WTC11 (cell line): ENCODE measurements around the gene NAA25. TPM values are rescaled to one million over a fixed set of nuclear protein-coding genes. Genes with fewer than 3 reads are reported as not detected.
"Not testable (repeated sequence)": the region's sequence is repeated elsewhere in the genome, so short reads cannot be mapped to it uniquely, and the experiment has no call there.

Experiments
- ATAC-seq: fragments of 200-7000 bp; cut with Tn5 transposase; 2 replicates; pipeline ENCODE4 v1.10.0; 2021; ENCODE audit warnings: mild to moderate bottlenecking, moderate library complexity
- CTCF ChIA-PET: fragments of 300-600 bp; sonication (Branson Sonifier 250); formaldehyde crosslinking; loops from one replicate; lab custom pipeline; 2021; ENCODE audit warnings: antibody characterized with exemption; lab: Charles Lee
- POLR2A ChIA-PET: fragments of 350-600 bp; sonication (Branson Sonifier 250); formaldehyde crosslinking; loops from one replicate; lab custom pipeline; 2021; ENCODE audit warnings: antibody characterized with exemption; lab: Charles Lee
- DNase-seq: peaks from one replicate; pipeline ENCODE4 v3.0.0; 2021; ENCODE audit warnings: low spot score
- H3K27ac Mint-ChIP-seq: 2 replicates; pipeline ENCODE4 v1.8.0; 2021; ENCODE audit warnings: mixed read lengths
- H3K27me3 Mint-ChIP-seq: 2 replicates; pipeline ENCODE4 v1.8.0; 2021; ENCODE audit warnings: low read depth, mild to moderate bottlenecking, moderate library complexity, mixed read lengths
- H3K36me3 Mint-ChIP-seq: 2 replicates; pipeline ENCODE4 v1.8.0; 2021; ENCODE audit warnings: mixed read lengths
- H3K4me1 Mint-ChIP-seq: 2 replicates; pipeline ENCODE4 v1.8.0; 2022; ENCODE audit warnings: mixed read lengths
- H3K4me3 Mint-ChIP-seq: 2 replicates; pipeline ENCODE4 v1.8.0; 2021; ENCODE audit warnings: mild to moderate bottlenecking, moderate library complexity, mixed read lengths
- H3K9me3 Mint-ChIP-seq: 2 replicates; pipeline ENCODE4 v1.8.0; 2021; ENCODE audit warnings: mixed read lengths
- ATF1 ChIP-seq: sonication (generic); formaldehyde crosslinking; IDR thresholded peaks from 2 replicates; pipeline ENCODE4 v1.8.1; 2023; ENCODE audit warnings: mild to moderate bottlenecking, moderate library complexity, missing genetic modification reagents
- ATF6 ChIP-seq: sonication (generic); formaldehyde crosslinking; IDR thresholded peaks from 2 replicates; pipeline ENCODE4 v1.8.1; 2023; ENCODE audit warnings: mild to moderate bottlenecking, missing genetic modification reagents
- EMX1 ChIP-seq: fragments of 250-450 bp; sonication (Bioruptor Pico); IDR thresholded peaks from 2 replicates; pipeline ENCODE4 v1.8.0; 2021; ENCODE audit warnings: mild to moderate bottlenecking
- HMGA2 ChIP-seq: fragments of 250-450 bp; sonication (Bioruptor Pico); IDR thresholded peaks from 2 replicates; pipeline ENCODE4 v1.4.0; 2021; ENCODE audit warnings: mild to moderate bottlenecking, moderate library complexity
- IRF1 ChIP-seq: sonication (generic); formaldehyde crosslinking; IDR thresholded peaks from 2 replicates; pipeline ENCODE4 v1.8.0; 2023; ENCODE audit warnings: missing genetic modification reagents
- IRF2 ChIP-seq: sonication (generic); formaldehyde crosslinking; IDR thresholded peaks from 2 replicates; pipeline ENCODE4 v1.8.0; 2022; ENCODE audit warnings: low read depth, missing genetic modification reagents, borderline replicate concordance
- MAX ChIP-seq: sonication (generic); formaldehyde crosslinking; IDR thresholded peaks from 2 replicates; pipeline ENCODE4 v1.8.0; 2022; ENCODE audit warnings: mild to moderate bottlenecking, missing genetic modification reagents
- NFATC4 ChIP-seq: fragments of 250-450 bp; sonication (Bioruptor Pico); IDR thresholded peaks from 2 replicates; pipeline ENCODE4 v1.9.0; 2021; ENCODE audit warnings: mild to moderate bottlenecking
- NFE2L1 ChIP-seq: sonication (generic); formaldehyde crosslinking; IDR thresholded peaks from 2 replicates; pipeline ENCODE4 v1.8.1; 2023; ENCODE audit warnings: missing genetic modification reagents
- NR3C1 ChIP-seq: sonication (generic); formaldehyde crosslinking; conservative IDR thresholded peaks from 2 replicates; pipeline ENCODE4 v1.8.1; 2023; ENCODE audit warnings: low read depth, mild to moderate bottlenecking, missing genetic modification reagents
- PRRX2 ChIP-seq: fragments of 250-450 bp; sonication (Bioruptor Pico); IDR thresholded peaks from 2 replicates; pipeline ENCODE4 v1.8.0; 2021; ENCODE audit warnings: mild to moderate bottlenecking
- RELA ChIP-seq: sonication (generic); formaldehyde crosslinking; IDR thresholded peaks from 2 replicates; pipeline ENCODE4 v1.8.1; 2022; ENCODE audit warnings: missing genetic modification reagents, mild to moderate bottlenecking, borderline replicate concordance
- SP1 ChIP-seq: sonication (generic); formaldehyde crosslinking; conservative IDR thresholded peaks from 2 replicates; pipeline ENCODE4 v1.8.1; 2022; ENCODE audit warnings: missing genetic modification reagents
- STAT6 ChIP-seq: sonication (generic); formaldehyde crosslinking; conservative IDR thresholded peaks from 2 replicates; pipeline ENCODE4 v1.8.1; 2023; ENCODE audit warnings: mild to moderate bottlenecking, low read depth, missing genetic modification reagents, moderate library complexity
- ZBTB21 ChIP-seq: sonication (generic); formaldehyde crosslinking; IDR thresholded peaks from 2 replicates; pipeline ENCODE4 v1.8.1; 2023; ENCODE audit warnings: mild to moderate bottlenecking, missing genetic modification reagents, borderline replicate concordance
- ZNF121 ChIP-seq: sonication (generic); formaldehyde crosslinking; IDR thresholded peaks from 2 replicates; pipeline ENCODE4 v1.8.0; 2023; ENCODE audit warnings: missing genetic modification reagents
- ZNF396 ChIP-seq: fragments of 250-450 bp; sonication (Bioruptor Pico); IDR thresholded peaks from 2 replicates; pipeline ENCODE4 v1.8.0; 2021; ENCODE audit warnings: mild to moderate bottlenecking, moderate library complexity, borderline replicate concordance
- ZNF416 ChIP-seq: fragments of 250-450 bp; sonication (Bioruptor Pico); IDR thresholded peaks from 2 replicates; pipeline ENCODE4 v1.9.0; 2021; ENCODE audit warnings: mild to moderate bottlenecking, inconsistent platforms
- total RNA-seq: library from RNA; stranded (reverse); gene quantifications from 3 replicates; pipeline ENCODE4 v1.2.3, GENCODE V29; 2021

NAA25 gene
- total RNA-seq, 1 experiment from 2014 or later: 47.5 TPM

GRCh38 chr12:112001576-112001975, 107.0 kb downstream of the NAA25 start:
- Mint-ChIP-seq H3K36me3 (peaks cover 6% of the 10 kb centered on the region; the same call in 1 of the 2 replicates), H3K9me3 (no peaks in the 10 kb centered on the region; the same call in 1 of the 2 replicates), H3K27ac (no peak overlapping the region), H3K27me3 (no peaks in the 10 kb centered on the region), H3K4me3 (no peak overlapping the region), H3K4me1 (peaks cover 12% of the 10 kb centered on the region)
- ChIA-PET CTCF (interaction anchor here (1.1 to 1.2 kb wide), 2 partner anchors 19 to 57 kb away, joined by 3 read pairs; no protein-coding TSS in a partner anchor), POLR2A (no interaction called here)
- TF ChIP-seq IRF2 (CRISPR knock-in tag) (no peak), MAX (no peak), PRRX2 (CRISPR knock-in tag) (no peak), STAT6 (CRISPR knock-in tag) (no peak), ZNF396 (CRISPR knock-in tag) (no peak), NFE2L1 (CRISPR knock-in tag) (no peak), ZNF416 (CRISPR knock-in tag) (no peak), EMX1 (CRISPR knock-in tag) (no peak), NR3C1 (CRISPR knock-in tag) (no peak), NFATC4 (no peak), RELA (CRISPR knock-in tag) (no peak), HMGA2 (CRISPR knock-in tag) (no peak), ATF6 (CRISPR knock-in tag) (no peak), SP1 (CRISPR knock-in tag) (no peak), ZNF121 (CRISPR knock-in tag) (no peak)
- no peak for ATAC-seq
- DNase-seq: no peak

GRCh38 chr12:112000820-112001219, 107.8 kb downstream of the NAA25 start:
- TF ChIP-seq SP1 (CRISPR knock-in tag) (no peak), IRF1 (no peak), ATF1 (no peak), ZBTB21 (no peak)
- ATAC-seq: no peak
- no peaks in the 10 kb centered on the region; the same call in 1 of the 2 replicates for H3K9me3 Mint-ChIP-seq
- peaks cover 5% of the 10 kb centered on the region for H3K4me1 Mint-ChIP-seq
- CTCF ChIA-PET: interaction anchor here (1.1 to 1.2 kb wide), 2 partner anchors 18 to 56 kb away, joined by 3 read pairs; no protein-coding TSS in a partner anchor
- no peak overlapping the region for H3K4me3 Mint-ChIP-seq
- POLR2A ChIA-PET: no interaction called here
- H3K36me3 Mint-ChIP-seq: peaks cover 6% of the 10 kb centered on the region; the same call in 1 of the 2 replicates
- no peak for DNase-seq
- H3K27ac Mint-ChIP-seq: peak overlapping the region; percentile 20; the same call in 1 of the 2 replicates
- H3K27me3 Mint-ChIP-seq: no peaks in the 10 kb centered on the region

GRCh38 chr12:111999129-111999528, 109.5 kb downstream of the NAA25 start:
- H3K4me1 Mint-ChIP-seq, DNase-seq, H3K27me3 Mint-ChIP-seq, H3K9me3 Mint-ChIP-seq, H3K36me3 Mint-ChIP-seq, H3K4me3 Mint-ChIP-seq, H3K27ac Mint-ChIP-seq, ATAC-seq, POLR2A ChIA-PET: not testable (repeated sequence)
- CTCF ChIA-PET: interaction anchor here (1.6 kb wide), 1 partner anchor 54 kb away, joined by 7 read pairs; no protein-coding TSS in a partner anchor
